Body of pancreas (tissue), 4 donors: Measurements from ENCODE around the gene LENG1.

Source experiments
- CTCF ChIP-seq, 7 experiments: fragments of 450-650 bp in 4 of 7; fragments of 200-600 bp in 3 of 7; sonication (generic) in 3 of 7; IDR thresholded peaks; one replicate each; pipeline ENCODE4 v1.5.1; 2016 to 2019; ENCODE audit warnings: antibody characterized with exemption in 7 of 7
- POLR2A ChIP-seq, 3 donors: fragments of 450-650 bp; IDR thresholded peaks; one replicate each; pipeline ENCODE4 v1.6.1; 2016; ENCODE audit warnings: antibody characterized with exemption in 3 of 3, mild to moderate bottlenecking in 2 of 3

GRCh38 chr19:54153731-54154326 lies 5.7 kb downstream of the LENG1 start:
- no peak for TF ChIP-seq POLR2A (IDR thresholded peaks at IDR 0.05)
- no peak for TF ChIP-seq CTCF (IDR thresholded peaks at IDR 0.05)
